ENCODE measurements around the gene KCNQ1.

- TF ChIP-seq CTCF (IDR thresholded peaks at IDR 0.05; ENCODE audit: low read length) (no peak), EZH2 (IDR thresholded peaks at IDR 0.05; ENCODE audit: borderline replicate concordance, low read length) (no peak)
These were observed 347.8 kb downstream of the KCNQ1 start for GRCh38 chr11:2792381-2793250.
